K562 (cell line): ENCODE results near the gene AKAP13. TPM values are rescaled to one million over a fixed set of nuclear protein-coding genes. Genes with fewer than 3 reads are reported as not detected.

Source experiments
- ATAC-seq: fragments of 200-7000 bp; cut with Tn5 transposase; 3 replicates; pipeline ENCODE4 v1.9.1; 2020; ENCODE audit warnings: moderate library complexity
- BruUV-seq: library from RNA; stranded (reverse); fragments of 400-500 nt; replicated peaks from 2 replicates; lab custom pipeline; 2021; lab: Mats Ljungman, UMichigan
- CTCF ChIA-PET: fragments of 300-600 bp; formaldehyde crosslinking; extraction: SDS; loops from one replicate; lab custom pipeline; 2021; ENCODE audit warnings: low intra/inter-chr PET ratio; lab: Yijun Ruan, JAX
- POLR2A ChIA-PET: fragments of 300-600, 350-650 bp; sonication (Branson Sonifier 250); formaldehyde crosslinking; extraction: SDS; loops from one replicate; lab custom pipeline; 2021; ENCODE audit warnings: antibody characterized with exemption, inconsistent platforms; lab: Yijun Ruan, JAX
- DNase-seq, 4 experiments: peaks; one replicate each; pipeline versions ENCODE4 v3.0.0 to v3.0.0-alpha.2; 2011 to 2018; ENCODE audit warnings: low spot score in 3 of 4, mixed read lengths in 3 of 4; ENCODE audit errors: extremely low read depth in 1 of 4
- FAIRE-seq: peaks from 2 replicates; lab custom pipeline; 2011; peaks lifted over from hg19 to GRCh38; lab: Jason Lieb, UNC
- H2AFZ ChIP-seq: 2 replicates; pipeline ENCODE4 v1.6.0; 2011; ENCODE audit warnings: low read depth, low read length, control low read depth, inconsistent platforms
- H3K27ac ChIP-seq: fragments of 200-600 bp; 3 replicates; pipeline ENCODE4 v1.8.0; 2011; ENCODE audit warnings: low read depth, mild to moderate bottlenecking, control low read depth, inconsistent platforms, low read length, moderate library complexity, mixed read lengths; ENCODE audit errors: extremely low read depth
- H3K27me3 ChIP-seq, 2 experiments: fragments of 300-600 bp in 1 of 2; 2 replicates in 1 of 2; 3 replicates in 1 of 2; pipeline versions ENCODE4 v1.6.0 to v1.8.0; 2011; ENCODE audit warnings: inconsistent platforms in 2 of 2, low read length in 2 of 2, mild to moderate bottlenecking in 1 of 2, mixed read lengths in 1 of 2, moderate library complexity in 1 of 2; ENCODE audit not compliant: control insufficient read depth in 2 of 2, insufficient read depth in 2 of 2
- H3K36me3 ChIP-seq: fragments of 300-600 bp; 3 replicates; pipeline ENCODE4 v1.8.0; 2011; ENCODE audit warnings: mild to moderate bottlenecking, low read length, inconsistent platforms; ENCODE audit not compliant: control insufficient read depth, insufficient read depth
- H3K4me1 ChIP-seq, 2 experiments: fragments of 200-600 bp in 1 of 2; replicated peaks in 1 of 2; 2 replicates in 1 of 2; 3 replicates in 1 of 2; pipeline versions ENCODE4 v1.5.1 to v1.8.0; 2011; ENCODE audit warnings: inconsistent platforms in 2 of 2, low read length in 2 of 2, mild to moderate bottlenecking in 1 of 2, mixed read lengths in 1 of 2, moderate library complexity in 1 of 2; ENCODE audit not compliant: control insufficient read depth in 2 of 2, insufficient read depth in 2 of 2
- H3K4me2 ChIP-seq: 2 replicates; pipeline ENCODE4 v1.6.1; 2011; ENCODE audit warnings: low read length, control low read depth, inconsistent platforms, mixed read lengths; ENCODE audit not compliant: insufficient read depth
- H3K4me3 ChIP-seq: fragments of 200-600 bp; sonication (generic), shearing (Covaris generic); 2 replicates; pipeline ENCODE4 v1.5.1; 2016; ENCODE audit warnings: control low read depth, inconsistent platforms
- H3K79me2 ChIP-seq: fragments of 200-600 bp; 3 replicates; pipeline ENCODE4 v1.8.0; 2011; ENCODE audit warnings: low read length, inconsistent platforms; ENCODE audit not compliant: control insufficient read depth, insufficient read depth
- H3K9ac ChIP-seq, 2 experiments: 2 replicates each; pipeline versions ENCODE4 v1.6.0 to v1.6.1; 2011; ENCODE audit warnings: low read depth in 2 of 2, low read length in 2 of 2, control low read depth in 1 of 2, inconsistent platforms in 1 of 2, mild to moderate bottlenecking in 1 of 2, mixed read lengths in 1 of 2; ENCODE audit not compliant: insufficient read depth in 1 of 2
- H3K9me1 ChIP-seq: one replicate; pipeline ENCODE4 v1.6.0; 2011; ENCODE audit warnings: inconsistent platforms, mild to moderate bottlenecking, low read length, moderate library complexity; ENCODE audit not compliant: control insufficient read depth, insufficient read depth
- H3K9me3 ChIP-seq: replicated peaks from 2 replicates; pipeline ENCODE4 v1.5.1; 2011; ENCODE audit warnings: low read depth, low read length, inconsistent platforms; ENCODE audit not compliant: control insufficient read depth, insufficient read depth
- H4K20me1 ChIP-seq: replicated peaks from 2 replicates; pipeline ENCODE4 v1.6.1; 2011; ENCODE audit warnings: low read length, inconsistent platforms, mixed read lengths; ENCODE audit not compliant: control insufficient read depth, insufficient read depth
- ARNT ChIP-seq, 2 experiments: fragments of 450-650 bp; IDR thresholded peaks; 2 replicates each; pipeline ENCODE4 v1.6.1; 2016; ENCODE audit warnings: mild to moderate bottlenecking in 1 of 2
- CAMTA2 ChIP-seq: fragments of 250-450 bp; sonication (Bioruptor Pico); conservative IDR thresholded peaks from 2 replicates; pipeline ENCODE4 v1.5.1; 2022
- ETV1 ChIP-seq: fragments of 450-650 bp; conservative IDR thresholded peaks from 2 replicates; pipeline ENCODE4 v1.6.1; 2016; ENCODE audit warnings: missing genetic modification characterization, control low read depth, low read depth, missing compliant biosample characterization
- FIP1L1 ChIP-seq: fragments of 200-400 bp; formaldehyde crosslinking; IDR thresholded peaks from 2 replicates; pipeline ENCODE4 v1.6.1; 2018; ENCODE audit warnings: mild to moderate bottlenecking, low read depth, low read length; ENCODE audit not compliant: poor library complexity, severe bottlenecking
- GABPB2 ChIP-seq: fragments of 250-450 bp; sonication (Bioruptor Pico); conservative IDR thresholded peaks from 2 replicates; pipeline ENCODE4 v1.5.1; 2021; ENCODE audit warnings: mild to moderate bottlenecking
- NFIC ChIP-seq: fragments of 450-650 bp; IDR thresholded peaks from 2 replicates; pipeline ENCODE4 v1.6.1; 2017; ENCODE audit warnings: mild to moderate bottlenecking, inconsistent platforms
- NFXL1 ChIP-seq: fragments of 450-650 bp; formaldehyde crosslinking; IDR thresholded peaks from 2 replicates; pipeline ENCODE4 v1.4.0; 2021; ENCODE audit warnings: mild to moderate bottlenecking
- RBFOX2 ChIP-seq: fragments of 200-400 bp; formaldehyde crosslinking; IDR thresholded peaks from 2 replicates; pipeline ENCODE4 v1.6.1; 2017; ENCODE audit warnings: low read depth, mild to moderate bottlenecking, low read length, moderate library complexity
- TAF7 ChIP-seq: fragments of 450-650 bp; IDR thresholded peaks from 2 replicates; pipeline ENCODE4 v1.6.1; 2016; ENCODE audit warnings: missing genetic modification characterization, missing compliant biosample characterization
- TRIM25 ChIP-seq: fragments of 450-650 bp; IDR thresholded peaks from 2 replicates; pipeline ENCODE4 v1.7.0; 2016; ENCODE audit warnings: borderline replicate concordance
- ZNF395 ChIP-seq: fragments of 200-800 bp; sonication (Bioruptor generic); IDR thresholded peaks from 2 replicates; pipeline ENCODE4 v1.6.1; 2017; ENCODE audit warnings: missing genetic modification characterization, missing compliant biosample characterization
- WGBS: fragments of 100-300 bp; shearing (Covaris generic); methylation state at CpG from one replicate; pipeline ENCODE4 v1.1.6; 2016; ENCODE audit warnings: low coverage, mixed read lengths; ENCODE audit not compliant: insufficient coverage; ENCODE audit errors: missing lambda C conversion rate; 5-methylcytosine and 5-hydroxymethylcytosine counted together
- in situ Hi-C: fragments of 300-500 bp; cut with MboI; formaldehyde crosslinking; loops from 4 replicates; pipeline ENCODE4 v1.15.0; 2018; ENCODE audit warnings: inconsistent platforms, mixed read lengths
- intact Hi-C: fragments of 100-400 bp; cut with micrococcal nuclease; formaldehyde crosslinking; loops from 2 replicates; pipeline ENCODE4 v1.14.2; 2022
- polyA plus RNA-seq, 8 experiments: library from polyadenylated mRNA; depleted of rRNA in 4 of 8; stranded (reverse) in 5 of 8; unstranded in 3 of 8; fragments of >200 nt; fragmentation: Nextera tagmentation in 2 of 8; fragmentation: Illumina TruSeq in 1 of 8; extraction: Ambion mirVana in 2 of 8; extraction: Trizol in 1 of 8; gene quantifications; 2 replicates each; pipeline versions ENCODE4 v1.2.1 to v1.2.3, GENCODE V29; 2011 to 2014; ENCODE audit warnings: inconsistent platforms in 1 of 8, missing spikeins in 1 of 8
- total RNA-seq, 7 experiments: library from RNA; depleted of rRNA in 6 of 7; stranded (reverse); fragments of >200 nt in 6 of 7; fragmentation: Illumina TruSeq in 2 of 7; extraction: Trizol in 2 of 7; gene quantifications; 2 replicates each; pipeline versions ENCODE4 v1.2.1 to v1.2.3, GENCODE V29; 2011 to 2021; ENCODE audit warnings: low replicate concordance in 1 of 7
- TF ChIP-seq, protein P1 (sequence below): fragments of 450-650 bp; IDR thresholded peaks from 2 replicates; pipeline ENCODE4 v1.6.1; 2017; ENCODE audit warnings: antibody characterized with exemption, mild to moderate bottlenecking

Gene AKAP13
- total and polyA plus RNA-seq, 9 of the 15 experiments (the other 6 are each of a cell fraction or from before 2014, with no cell fraction given) = 0.03 to 1.7 (median 0.42) TPM

DNA sequence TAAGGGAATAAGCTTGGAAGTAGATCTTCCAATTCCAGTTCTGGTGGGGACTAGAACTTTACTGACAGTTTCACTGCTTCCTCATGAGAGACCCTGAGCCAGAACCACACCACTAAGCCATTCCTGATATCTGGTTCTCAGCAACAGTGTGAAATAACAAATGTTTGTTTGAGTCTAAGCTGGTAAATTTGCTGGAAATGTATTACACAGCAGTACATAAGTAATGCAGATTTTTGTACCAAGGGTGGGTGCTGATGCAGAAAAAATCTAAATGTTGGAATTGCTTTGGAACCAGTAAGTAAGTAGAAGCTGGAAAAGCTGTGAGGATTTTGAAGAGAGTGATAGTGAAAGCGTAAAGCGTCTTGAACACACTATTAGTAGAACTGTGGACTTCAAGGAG, 14.4 kb upstream of the AKAP13 start:
- Histone ChIP-seq H3K9me3 (no peaks in the 10 kb centered on the region), H3K27me3 (peaks cover 4 to 5% of the 10 kb centered on the region in 2 experiments; a peak in 4 of 5 replicates), H3K79me2 (no peaks in the 10 kb centered on the region), H3K9me1 (no peaks in the 10 kb centered on the region), H3K4me2 (no peak overlapping the region), H3K27ac (no peak overlapping the region), H3K36me3 (no peaks in the 10 kb centered on the region), H4K20me1 (no peaks in the 10 kb centered on the region), H3K4me3 (no peak overlapping the region), H3K9ac (no peak overlapping the region), H3K4me1 (no peaks in the 10 kb centered on the region), H2AFZ (no peak overlapping the region)
- ChIA-PET CTCF (no interaction called here), POLR2A (no interaction called here)
- in situ Hi-C loops = no loop called here
- intact Hi-C loops = no loop called here
- ATAC-seq = no peak
- no peak for FAIRE-seq
- BruUV-seq = no TSS peak
- DNase-seq = no peak
- 0% methylated on average over 2 of the region's 2 CpGs for WGBS
- no peak for TF ChIP-seq ETV1 (tag)
- TF ChIP-seq ARNT (IDR thresholded peaks at IDR 0.05) = no peak
- no peak for TF ChIP-seq GABPB2
- no peak for TF ChIP-seq TRIM25
- TF ChIP-seq RBFOX2 = no peak
- TF ChIP-seq TAF7 (tag) = no peak
- no peak for TF ChIP-seq NFIC
- TF ChIP-seq ZNF395 (CRISPR knock-in tag) = no peak
- TF ChIP-seq NFXL1 = no peak
- no peak for TF ChIP-seq FIP1L1
- no peak for TF ChIP-seq CAMTA2
- TF ChIP-seq, protein P1, sequence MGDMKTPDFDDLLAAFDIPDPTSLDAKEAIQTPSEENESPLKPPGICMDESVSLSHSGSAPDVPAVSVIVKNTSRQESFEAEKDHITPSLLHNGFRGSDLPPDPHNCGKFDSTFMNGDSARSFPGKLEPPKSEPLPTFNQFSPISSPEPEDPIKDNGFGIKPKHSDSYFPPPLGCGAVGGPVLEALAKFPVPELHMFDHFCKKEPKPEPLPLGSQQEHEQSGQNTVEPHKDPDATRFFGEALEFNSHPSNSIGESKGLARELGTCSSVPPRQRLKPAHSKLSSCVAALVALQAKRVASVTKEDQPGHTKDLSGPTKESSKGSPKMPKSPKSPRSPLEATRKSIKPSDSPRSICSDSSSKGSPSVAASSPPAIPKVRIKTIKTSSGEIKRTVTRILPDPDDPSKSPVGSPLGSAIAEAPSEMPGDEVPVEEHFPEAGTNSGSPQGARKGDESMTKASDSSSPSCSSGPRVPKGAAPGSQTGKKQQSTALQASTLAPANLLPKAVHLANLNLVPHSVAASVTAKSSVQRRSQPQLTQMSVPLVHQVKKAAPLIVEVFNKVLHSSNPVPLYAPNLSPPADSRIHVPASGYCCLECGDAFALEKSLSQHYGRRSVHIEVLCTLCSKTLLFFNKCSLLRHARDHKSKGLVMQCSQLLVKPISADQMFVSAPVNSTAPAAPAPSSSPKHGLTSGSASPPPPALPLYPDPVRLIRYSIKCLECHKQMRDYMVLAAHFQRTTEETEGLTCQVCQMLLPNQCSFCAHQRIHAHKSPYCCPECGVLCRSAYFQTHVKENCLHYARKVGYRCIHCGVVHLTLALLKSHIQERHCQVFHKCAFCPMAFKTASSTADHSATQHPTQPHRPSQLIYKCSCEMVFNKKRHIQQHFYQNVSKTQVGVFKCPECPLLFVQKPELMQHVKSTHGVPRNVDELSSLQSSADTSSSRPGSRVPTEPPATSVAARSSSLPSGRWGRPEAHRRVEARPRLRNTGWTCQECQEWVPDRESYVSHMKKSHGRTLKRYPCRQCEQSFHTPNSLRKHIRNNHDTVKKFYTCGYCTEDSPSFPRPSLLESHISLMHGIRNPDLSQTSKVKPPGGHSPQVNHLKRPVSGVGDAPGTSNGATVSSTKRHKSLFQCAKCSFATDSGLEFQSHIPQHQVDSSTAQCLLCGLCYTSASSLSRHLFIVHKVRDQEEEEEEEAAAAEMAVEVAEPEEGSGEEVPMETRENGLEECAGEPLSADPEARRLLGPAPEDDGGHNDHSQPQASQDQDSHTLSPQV = no peak
